Superior temporal gyrus (tissue), 1 donor: ENCODE results near the gene CAND1.

ENCODE experiments used
- DNase-seq: peaks from one replicate; pipeline ENCODE4 v3.0.0-alpha.2; 2016; ENCODE audit errors: extremely low spot score

The CAND1 gene

DNA sequence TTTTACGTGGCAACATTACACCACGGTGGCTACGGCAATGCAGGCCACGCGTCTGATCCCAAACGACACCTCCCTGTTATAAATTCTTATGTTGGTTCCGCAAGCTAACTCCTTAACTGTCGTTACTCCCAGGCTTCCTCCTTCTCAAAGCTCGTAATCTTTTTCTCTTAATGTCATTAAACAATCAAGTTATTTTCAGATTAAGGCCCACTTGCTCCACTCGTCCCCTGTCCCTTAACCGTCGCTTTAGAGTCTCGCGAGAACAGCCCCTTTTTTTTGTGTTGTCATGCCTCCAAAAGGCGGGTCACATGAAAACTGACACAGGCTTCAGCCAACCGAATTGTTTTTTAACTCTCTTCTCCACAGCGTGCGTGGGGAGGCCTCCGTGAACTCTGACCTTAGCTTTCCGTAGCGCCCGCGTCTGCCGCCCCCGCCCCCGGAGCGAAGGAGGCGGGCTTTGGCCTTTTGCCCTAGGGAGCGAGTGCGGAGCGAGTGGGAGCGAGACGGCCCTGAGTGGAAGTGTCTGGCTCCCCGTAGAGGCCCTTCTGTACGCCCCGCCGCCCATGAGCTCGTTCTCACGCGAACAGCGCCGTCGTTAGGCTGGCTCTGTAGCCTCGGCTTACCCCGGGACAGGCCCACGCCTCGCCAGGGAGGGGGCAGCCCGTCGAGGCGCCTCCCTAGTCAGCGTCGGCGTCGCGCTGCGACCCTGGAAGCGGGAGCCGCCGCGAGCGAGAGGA is at the start of gene CAND1:
Gene CAND1, plus strand, starts transcription at position 463 of the 737 bp plus-strand sequence. CDS start 360 bp downstream, outside the sequence.
- peak; percentile 100 for DNase-seq

DNA sequence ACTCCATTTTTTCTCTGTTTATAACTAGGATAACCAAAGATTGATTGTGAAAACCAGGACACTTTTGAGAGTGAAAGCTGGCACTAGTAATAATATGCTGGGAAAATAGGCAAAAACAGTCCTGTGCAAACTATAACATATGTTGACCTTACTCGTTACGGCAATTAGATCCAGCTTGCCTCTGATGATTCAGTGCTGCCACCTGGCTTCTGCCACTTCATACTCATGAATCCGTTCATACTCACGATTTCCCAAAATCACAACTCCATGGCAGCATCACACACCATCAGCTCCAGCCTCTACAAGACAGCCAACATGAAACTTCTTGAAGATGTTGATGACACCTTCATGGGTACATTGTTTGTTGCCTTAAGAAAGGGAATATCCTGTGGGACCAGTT is 49.1 kb upstream of the CAND1 start:
- DNase-seq, result no peak

DNA sequence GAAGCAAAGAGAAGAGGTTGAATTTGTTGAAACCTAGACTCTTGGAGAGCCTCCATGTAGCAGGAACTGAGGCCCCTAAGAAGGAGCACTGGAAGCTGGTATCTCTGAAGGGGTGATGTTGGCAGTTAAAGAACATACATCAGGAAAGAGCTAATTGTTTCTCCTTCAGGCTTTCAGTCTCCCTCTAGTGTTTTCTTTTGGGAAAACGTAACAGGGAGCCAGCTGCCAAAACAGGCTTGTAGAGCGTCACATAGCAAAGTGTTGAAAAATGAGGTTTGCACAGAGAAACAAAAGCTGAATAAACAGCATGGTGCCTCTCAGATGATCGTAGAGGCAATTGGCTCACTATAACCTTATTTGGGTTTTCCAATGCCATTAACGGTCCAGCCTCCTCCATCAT is 46.9 kb upstream of the CAND1 start:
- DNase-seq, result peak; percentile 31

DNA sequence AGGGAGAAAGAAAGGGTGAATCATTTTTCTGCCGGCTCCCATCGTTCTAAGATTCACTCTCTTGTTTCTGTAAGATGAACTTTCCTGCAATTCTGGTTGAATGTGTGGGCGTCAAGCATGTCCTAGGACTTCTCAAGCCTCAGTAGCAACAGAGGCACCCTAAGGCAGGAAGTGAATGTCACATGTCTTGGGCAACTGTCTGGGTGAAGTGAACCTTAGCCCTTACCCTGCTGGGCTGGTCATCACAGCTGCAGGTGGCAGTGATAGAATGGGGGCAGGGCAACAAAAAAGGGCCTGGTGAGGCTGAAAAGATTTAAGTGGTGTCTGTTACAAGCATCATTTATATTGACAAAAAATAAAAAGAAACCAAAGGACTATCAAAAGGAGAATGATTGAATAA is 45.9 kb upstream of the CAND1 start:
- DNase-seq, result no peak

DNA sequence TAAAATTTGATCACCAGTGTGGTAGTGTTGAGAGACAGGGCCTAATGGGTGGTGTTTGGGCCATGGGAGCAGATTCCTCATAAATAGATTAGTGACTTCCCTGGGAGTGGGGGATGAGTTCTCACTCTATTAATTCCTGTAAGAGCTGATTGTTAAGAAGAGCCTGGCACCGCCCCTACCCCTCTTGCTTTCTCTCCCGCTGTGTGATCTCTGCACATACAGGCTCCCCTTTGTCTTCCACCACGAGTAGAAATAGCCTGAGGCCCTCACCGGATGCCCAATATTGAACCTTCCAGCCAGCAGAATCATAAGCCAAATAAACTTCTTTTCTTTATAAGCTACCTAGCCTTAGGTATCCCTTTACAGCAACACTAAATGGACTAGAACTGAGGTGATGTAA is 31.9 kb upstream of the CAND1 start:
- DNase-seq, result no peak

DNA sequence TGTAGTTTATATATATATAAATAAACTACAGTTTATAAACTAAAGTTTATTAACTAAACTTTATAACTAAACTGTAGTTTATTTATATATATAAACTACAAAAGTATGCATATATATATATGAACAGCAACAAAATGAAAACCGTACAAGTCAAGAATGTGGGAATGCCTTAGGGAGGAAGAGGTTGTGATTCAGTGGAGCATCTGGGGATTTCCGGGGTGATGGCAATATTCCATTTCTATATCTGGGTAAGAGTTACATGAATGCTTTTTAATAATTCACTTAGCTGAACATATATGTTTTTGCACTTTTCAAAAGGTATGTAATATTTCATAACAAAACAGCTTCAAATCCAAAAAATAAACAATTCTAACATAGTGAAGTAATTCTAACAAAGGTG is 30.1 kb upstream of the CAND1 start:
- no peak for DNase-seq

DNA sequence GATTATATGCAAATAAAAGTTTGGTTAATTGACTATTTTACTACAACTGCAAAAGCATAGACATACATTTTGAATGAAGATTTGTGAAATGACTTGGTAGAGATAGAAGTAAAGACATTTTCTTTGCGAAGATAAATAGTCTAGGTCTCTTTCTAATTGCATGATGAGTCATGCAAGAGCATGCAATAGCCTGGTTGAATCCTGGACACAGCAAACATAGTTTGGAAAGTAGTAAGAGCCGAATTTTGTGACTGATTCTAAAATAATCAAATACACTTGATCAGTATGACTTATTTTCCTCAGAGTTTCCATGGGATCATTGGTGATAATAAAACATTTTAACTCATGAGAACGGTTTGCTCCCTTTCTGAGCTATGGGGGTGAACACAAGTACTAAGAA is 27.7 kb upstream of the CAND1 start:
- DNase-seq, result no peak

DNA sequence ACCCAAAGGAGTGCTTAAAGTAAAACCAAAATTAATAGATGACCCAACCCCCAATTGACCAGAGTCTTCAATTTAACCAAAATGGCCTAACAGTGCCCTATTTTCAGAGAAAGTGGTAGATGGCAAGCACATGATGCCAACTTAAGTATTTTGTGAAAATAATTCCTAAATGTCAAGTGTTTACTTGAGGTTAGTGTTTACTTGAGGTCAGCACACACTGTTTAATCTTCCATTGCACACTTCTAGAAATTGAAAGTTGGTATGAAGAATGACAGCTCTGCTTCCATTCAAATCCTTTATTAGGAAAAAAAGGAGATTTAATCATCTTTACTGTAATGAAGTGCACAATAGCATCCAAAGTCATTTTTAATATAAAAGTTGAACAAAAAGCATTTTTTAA is 25.9 kb upstream of the CAND1 start:
- DNase-seq, result no peak

DNA sequence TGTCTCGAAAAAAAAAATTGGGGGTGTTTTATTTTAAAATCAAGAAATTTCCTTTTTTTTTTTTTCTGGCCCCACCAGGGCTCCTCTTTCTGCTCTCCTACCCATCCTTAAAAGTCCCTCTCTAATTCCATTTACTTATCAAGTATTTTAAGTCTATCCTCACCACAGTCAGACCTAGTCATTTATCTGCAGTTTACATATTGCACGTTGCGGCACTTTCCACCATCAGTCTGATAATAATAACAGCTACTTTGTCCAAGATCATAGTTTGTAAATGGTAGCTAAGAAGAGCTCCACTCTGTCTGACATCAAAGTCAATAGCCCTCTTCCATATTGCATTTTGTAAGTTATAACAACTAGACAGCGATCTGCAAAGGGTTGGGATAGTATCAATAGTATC is 23.6 kb upstream of the CAND1 start:
- DNase-seq, result no peak

DNA sequence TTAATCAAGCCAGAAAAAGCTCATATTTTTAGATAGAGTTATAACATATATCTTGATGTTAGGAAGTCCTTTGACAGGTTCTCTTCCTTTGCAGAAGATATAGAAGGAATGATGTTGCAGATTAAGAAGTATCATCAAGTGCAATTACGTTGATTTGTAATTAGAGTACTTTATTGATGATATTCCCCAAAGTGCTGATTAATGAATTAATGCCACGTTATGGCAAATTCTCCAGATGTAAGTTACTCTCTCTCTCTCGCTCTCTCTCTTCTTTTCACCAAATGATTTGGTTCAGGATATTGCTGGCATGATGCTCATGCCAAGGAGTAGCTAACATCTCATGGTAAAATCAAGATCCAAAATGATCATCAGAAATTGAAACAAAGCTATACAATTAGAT is 18.1 kb upstream of the CAND1 start:
- no peak for DNase-seq

DNA sequence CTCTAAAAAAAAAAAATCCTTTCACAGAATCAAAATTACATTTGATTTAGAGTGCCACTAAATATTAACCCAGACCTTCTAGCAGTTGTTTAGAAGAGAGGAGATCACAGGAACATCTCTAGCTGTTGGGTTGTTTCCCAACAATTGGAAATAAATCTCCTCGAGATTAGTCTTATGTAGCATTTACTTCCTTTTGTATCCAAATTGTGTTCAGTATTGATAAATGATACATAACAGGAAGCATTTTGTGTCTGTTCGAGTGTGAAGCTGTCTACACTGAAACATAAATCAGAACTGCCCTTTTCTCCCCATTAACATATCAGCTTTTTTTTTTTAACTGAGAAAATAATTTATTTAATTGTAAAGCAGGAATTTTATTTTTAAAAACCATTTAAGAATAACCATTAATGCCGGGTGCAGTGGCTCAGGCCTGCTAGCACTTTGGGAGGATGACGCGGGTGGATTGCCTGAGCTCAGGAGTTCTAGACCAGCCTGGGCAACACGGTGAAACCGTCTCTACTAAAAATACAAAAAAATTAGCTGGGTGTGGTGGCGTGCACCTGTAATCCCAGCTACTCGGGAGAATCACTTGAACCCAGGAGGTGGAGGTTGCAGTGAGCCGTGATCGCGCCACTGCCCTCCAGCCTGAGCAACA is 14.7 kb upstream of the CAND1 start:
- DNase-seq, result no peak

DNA sequence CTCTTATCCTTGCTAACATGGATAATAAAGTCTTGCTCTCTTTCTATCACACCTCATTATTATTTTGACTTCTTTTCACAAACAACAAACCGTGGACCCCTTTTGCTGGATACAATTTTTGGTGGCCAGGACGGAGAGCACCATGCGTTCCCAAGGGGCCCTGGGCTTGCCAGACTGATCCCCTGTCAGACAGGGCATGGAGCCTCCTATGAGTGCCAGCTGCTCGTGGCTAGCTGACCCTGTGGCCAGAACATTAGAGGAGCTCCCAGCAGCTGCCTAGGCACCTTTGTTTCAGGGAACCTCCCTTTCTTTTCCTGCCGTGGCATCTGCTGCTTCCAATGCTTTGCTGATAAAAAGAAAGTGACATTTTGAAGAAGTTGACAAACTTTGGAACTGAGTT is 12.5 kb upstream of the CAND1 start:
- no peak for DNase-seq

DNA sequence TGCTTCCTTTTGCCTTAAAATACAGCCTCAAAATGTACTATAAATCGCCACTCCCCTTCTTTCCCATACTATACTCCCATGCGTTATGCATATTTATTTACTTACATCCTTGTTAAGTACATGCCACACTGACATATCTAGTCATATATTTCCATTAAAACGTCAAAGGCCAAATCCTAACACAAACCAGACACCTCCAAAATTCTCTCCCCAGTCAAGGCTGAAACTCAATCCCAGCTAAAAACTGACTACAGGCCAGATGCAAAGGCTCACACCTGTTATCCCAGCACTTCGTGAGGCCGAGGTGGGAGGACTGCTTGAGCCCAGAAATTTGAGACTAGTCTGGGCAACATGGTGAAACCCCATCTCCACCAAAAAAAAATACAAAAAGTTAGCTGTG is 5.7 kb upstream of the CAND1 start:
- DNase-seq, result no peak

DNA sequence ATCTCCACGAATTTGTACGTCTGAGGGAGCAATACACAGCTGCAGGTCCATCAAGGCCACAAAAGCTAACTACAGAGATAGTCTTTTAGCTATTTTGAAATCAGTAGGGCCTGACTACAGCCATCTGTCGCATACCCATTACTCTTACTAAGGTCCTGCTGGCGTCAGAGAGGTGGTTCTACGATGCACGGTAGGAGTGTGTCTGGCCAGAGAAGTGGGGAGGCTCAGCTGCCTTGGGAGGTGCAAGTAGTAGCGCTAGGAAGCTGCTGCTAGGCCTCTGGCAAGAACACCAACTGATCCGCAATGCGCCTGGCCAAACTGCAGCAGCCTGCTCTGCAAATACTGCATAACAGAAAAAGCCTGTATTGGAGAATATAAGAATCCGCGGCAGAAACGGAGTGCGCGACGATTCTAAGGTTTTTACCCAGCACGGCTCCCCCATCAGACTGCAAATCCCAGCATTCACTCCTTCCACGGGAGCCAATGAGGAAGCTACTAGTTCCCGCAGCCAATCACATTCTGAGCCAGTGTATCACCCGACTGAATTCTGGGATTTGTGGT is 743 bp upstream of the CAND1 start:
- peak; percentile 100 for DNase-seq

DNA sequence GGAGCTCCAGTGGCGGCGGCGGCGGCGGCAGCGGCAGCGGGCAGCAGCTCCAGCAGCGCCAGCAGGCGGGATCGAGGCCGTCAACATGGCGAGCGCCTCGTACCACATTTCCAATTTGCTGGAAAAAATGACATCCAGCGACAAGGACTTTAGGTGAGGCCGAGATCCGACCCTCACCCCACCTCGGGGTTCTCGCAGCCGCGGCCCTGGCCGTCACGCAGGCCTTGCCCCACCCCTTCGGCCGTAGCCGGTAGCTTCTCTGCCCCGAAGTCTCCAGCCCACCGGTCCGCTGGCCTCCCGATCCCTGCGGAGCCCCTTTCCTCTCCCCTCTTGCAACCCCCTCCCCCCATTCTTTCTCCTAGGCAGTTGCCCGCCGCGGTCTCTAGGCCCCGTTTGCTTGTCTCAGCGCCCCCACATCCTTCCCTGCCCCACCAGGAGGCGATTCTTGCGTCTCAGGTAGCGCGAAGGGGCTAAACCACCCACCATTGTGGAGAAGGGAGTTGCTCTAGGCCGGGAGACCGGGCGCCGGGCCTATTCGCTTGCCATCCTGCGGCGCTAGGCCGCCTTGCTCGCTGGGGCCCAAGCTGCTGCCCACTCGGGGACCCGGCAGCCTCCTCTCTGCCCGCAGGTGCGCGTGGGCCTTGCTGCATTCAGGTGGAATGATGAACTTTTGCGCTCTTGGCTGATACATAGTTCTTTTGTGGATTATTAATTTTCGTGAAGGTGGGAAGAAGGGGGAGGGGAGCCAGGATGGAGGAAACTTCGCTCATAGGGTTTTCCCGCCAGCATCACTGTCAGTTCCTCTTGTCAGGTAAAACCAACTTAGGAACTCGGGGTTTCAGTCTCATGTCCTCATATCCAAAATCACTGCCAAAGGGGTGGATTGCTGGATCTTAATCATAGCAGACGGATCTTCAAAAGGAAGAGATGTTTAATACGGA is 745 bp downstream of the CAND1 start:
- peak; percentile 47 for DNase-seq

DNA sequence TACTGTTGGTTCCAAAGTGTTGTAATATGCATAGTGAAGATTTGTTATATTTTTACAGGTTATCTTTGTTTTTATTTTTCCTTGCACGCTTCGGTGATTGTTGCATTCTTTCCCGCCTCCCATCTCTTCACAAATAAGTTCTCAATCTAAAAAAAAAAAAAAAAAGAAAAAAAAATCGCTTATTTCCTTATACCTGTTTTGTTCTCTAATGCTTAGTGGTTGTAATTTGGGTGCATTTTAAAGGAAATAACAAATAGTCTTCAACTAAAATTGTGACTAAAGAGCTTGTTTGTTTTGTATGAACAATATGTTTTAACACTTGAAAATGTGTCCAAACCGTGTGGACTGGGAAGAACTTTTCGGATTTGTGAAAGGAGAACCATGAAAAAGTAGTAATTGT is 1.5 kb downstream of the CAND1 start:
- DNase-seq, result no peak

DNA sequence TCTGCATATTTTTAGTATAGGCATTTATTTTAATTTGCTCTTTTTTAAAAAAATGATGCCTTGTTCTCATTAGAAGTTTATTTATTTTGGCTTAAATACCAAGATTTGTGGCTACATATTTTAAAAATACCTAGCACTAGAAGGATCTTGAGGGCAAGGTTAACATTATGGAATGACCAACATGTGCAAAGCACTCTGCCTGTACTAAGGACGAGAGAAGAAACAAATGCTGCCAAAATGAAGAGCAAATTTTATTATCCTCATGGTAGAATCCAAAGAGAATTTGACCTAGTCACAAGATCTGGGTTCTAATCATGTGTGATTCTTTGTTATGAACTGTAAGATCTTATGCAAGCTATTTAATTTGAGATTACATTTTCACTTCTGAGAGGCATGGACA is 2.8 kb downstream of the CAND1 start:
- DNase-seq, result no peak

DNA sequence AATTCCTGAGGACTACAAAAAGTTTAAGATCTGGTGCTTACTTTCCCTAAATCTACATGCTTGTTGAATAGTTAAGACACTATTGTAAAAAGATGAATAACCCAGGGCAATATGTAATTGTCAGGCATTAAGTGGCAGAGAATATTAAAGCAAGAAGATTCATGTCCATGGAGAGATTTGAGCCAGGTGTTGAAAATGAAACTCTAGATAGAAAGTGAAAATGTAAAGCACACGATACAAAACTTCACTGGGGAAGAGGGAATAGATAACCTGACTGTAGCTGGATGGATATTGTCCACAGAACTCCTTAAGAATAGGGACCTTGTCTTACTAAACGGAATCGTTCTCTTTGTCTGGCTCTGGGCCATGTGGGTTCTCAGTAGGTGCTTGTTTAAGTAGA is 5.0 kb downstream of the CAND1 start:
- no peak for DNase-seq

DNA sequence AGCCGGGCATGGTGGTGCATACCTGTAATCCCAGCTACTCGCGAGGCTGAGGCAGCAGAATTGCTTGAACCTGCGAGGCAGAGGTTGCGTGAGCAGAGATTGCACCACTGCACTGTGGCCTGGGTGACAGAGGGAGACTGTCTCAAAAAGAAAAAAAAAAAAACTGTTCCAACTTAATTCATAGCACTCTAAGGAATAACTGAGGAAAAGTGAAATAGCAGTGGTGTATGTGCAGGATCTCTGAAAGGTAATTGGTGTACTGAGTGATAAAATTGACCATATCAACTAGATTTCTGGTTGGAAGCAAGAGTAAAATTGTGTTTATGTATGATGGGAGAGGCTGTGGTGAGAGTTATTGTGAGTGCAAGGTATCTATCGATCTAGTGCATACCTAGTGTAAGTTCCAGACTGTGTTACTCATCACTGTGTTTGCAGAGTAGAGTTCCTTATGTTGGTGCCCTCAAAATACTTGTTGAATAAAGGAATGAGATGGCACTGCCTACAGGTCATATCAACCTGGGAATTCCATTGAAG is 6.3 kb downstream of the CAND1 start:
- no peak for DNase-seq

DNA sequence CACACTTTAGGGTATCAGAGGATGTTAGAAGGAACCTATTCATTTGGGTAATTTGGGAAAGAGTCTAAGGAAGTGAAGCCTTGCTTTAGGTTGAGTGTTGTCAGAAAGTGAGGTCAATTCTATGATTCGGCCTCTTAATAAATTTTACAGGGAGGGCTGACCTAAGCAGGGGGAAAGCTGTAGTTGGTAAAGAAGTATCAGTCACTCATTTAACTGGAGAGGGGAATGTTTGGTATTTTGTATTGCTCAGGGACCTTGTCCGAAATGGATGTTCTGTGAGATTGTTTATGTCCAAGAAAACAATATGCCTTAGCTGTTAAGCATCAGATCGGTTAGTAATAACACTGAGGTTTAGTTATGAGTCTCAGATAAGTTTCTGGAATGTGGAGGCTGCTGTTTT is 7.3 kb downstream of the CAND1 start:
- no peak for DNase-seq

DNA sequence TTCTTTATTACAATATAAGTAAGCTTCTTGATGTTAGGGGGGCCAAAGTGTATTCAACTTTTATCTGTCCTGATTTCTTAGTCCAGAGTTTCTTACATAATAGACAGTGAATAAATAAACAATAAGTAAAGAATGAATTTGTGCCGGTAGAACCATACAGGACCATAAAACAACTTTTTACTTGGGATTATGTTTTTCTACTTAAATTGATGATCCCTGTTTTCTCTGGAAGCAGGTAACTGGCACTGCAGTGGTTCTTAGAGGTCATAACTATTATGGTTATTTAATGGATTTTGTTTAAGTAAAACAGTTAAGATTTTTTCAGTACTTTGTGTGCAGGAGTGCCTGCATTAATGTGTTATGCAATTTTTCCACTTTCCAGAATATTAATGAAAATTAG is 10.5 kb downstream of the CAND1 start:
- no peak for DNase-seq

DNA sequence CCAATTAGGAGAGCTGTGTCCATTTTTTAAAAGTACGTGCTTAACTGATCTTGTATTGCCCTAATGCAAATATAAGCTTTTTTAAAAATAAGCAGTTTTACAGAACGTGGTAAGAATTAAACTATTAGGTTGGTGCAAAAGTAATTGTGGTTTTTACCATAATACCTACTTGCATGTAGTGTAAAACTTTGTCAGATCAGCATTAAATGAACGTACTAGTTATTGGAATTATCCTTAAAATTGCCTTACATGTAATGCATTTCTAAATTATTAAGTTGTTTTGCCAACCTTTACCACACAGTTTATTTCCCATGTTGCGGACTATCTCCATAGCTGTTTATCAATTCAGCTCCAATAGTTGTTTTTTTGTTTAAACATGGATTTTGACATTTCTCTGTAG is 10.9 kb downstream of the CAND1 start:
- DNase-seq, result no peak
